GM18870 (cell line): Measurements from ENCODE around the gene ATE1.
"Not testable (repeated sequence)": the region's sequence is repeated elsewhere in the genome, so short reads cannot be mapped to it uniquely, and the experiment has no call there.

ENCODE experiments used
- ATAC-seq: cut with Tn5 transposase; IDR thresholded peaks from one replicate; pipeline ENCODE4 v1.9.1; 2021; ENCODE audit warnings: moderate library complexity; ENCODE audit not compliant: unreplicated experiment

Gene ATE1

GRCh38 chr10:121699703-121700102 is 228.1 kb downstream of the ATE1 start:
- not testable (repeated sequence) for ATAC-seq

- ATAC-seq, result no peak
These were observed 228.9 kb downstream of the ATE1 start for GRCh38 chr10:121698902-121699301.

GRCh38 chr10:121698336-121698735 is 229.5 kb downstream of the ATE1 start:
- ATAC-seq, result no peak

DNA sequence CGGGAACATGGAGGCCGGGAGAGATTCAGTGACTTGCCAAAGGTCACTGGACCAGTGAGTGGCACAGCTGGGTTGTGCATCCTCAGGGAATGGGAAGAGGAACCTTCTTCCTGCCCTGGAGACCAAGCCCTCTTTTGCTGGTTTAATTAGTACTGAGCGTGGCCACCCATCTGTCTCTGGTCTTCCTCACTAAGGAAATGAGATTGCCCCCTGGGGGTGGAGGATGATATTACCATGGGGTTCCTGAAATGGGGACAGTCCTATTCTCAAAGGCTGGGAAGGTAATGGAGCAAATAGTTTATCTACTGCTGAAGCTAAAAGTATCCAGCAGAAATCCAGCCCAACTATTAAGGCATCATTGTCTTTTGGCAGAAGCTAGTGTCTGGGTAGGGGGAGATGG is 231.0 kb downstream of the ATE1 start:
- no peak for ATAC-seq

GRCh38 chr10:121695731-121696464 is 231.9 kb downstream of the ATE1 start:
- ATAC-seq, result no peak

- no peak for ATAC-seq
These were observed 232.7 kb downstream of the ATE1 start for GRCh38 chr10:121694966-121695643.

DNA sequence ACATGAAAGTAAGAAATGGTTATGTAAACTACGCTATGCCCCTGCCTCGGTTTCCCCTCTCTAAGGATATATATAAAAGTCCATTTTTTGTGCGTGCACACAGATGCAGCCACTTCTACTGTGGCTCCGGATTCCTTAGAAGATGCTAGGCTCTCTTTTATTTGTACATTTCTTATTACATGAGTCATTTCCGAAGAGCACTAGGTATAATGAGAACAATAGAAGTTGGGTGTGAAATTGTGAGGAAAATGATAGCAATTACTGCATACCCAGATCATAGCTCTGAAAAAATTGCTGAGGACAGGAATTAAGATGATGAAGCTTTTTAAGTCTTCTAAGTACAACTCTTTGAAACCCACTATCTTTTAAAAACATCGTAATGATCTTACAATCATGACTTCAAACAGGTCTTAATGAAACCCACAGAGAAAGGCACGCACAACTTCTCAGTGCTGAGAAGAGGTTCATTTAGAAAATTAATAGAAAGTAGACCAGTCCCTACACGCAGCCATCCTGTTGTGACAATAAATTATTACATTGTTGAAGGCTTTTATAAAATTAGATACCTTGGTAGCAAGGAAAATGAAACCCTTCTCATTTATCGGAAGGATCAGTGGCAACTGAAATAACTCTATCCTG is 233.4 kb downstream of the ATE1 start:
- ATAC-seq, result no peak

- ATAC-seq, result no peak
These were observed 235.2 kb downstream of the ATE1 start for GRCh38 chr10:121692626-121693025.

DNA sequence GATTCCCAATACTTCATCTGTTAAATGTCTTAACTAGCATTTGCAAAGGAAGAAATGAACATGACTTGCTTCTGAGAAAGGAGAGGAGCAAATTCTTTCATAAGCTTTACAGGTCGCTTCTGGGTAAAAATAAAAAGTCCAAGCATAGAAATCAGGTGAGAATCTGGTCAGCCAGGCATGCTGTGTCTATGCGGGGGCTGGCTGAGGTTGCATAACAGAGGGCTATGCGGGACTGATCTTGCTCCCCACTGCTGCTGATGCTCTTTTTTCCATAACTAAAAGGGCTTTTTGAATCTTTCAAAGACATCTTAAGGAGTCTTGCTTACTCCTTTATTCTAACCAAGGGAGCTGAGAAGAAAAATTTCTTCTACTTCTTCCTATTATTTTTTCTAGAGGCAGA is 236.9 kb downstream of the ATE1 start:
- ATAC-seq, result no peak
